Brain microvascular endothelial cell (primary cell): ENCODE measurements around the gene NOTCH3.

Source experiments
- DNase-seq: peaks from one replicate; pipeline ENCODE4 v3.0.0-alpha.2; 2020
- H3K27ac ChIP-seq: fragments of 250-450 bp; sonication (Bioruptor Pico); 2 replicates; pipeline ENCODE4 v1.5.1; 2020; ENCODE audit warnings: mild to moderate bottlenecking, moderate library complexity
- H3K27me3 ChIP-seq: fragments of 250-450 bp; sonication (Bioruptor Pico); replicated peaks from 2 replicates; pipeline ENCODE4 v1.5.1; 2020; ENCODE audit warnings: mild to moderate bottlenecking
- H3K36me3 ChIP-seq: fragments of 250-450 bp; sonication (Bioruptor Pico); replicated peaks from 2 replicates; pipeline ENCODE4 v1.5.1; 2020; ENCODE audit warnings: mild to moderate bottlenecking
- H3K4me3 ChIP-seq: 2 replicates; pipeline ENCODE4 v1.5.1; 2011; ENCODE audit warnings: low read depth, mild to moderate bottlenecking, control low read depth, low read length, moderate library complexity
- in situ Hi-C: cut with HindIII; loops from 2 replicates; pipeline ENCODE4 v1.10.0; 2017; ENCODE audit warnings: low sequenced_read_pairs, low pct_ligation_motif_present
- TF ChIP-seq, protein P1 (sequence below): IDR thresholded peaks from 2 replicates; pipeline ENCODE4 v1.5.1; 2011; ENCODE audit warnings: low read depth, mild to moderate bottlenecking, moderate library complexity, low read length, control low read depth, inconsistent platforms; ENCODE audit errors: missing control alignments

NOTCH3 gene

DNA sequence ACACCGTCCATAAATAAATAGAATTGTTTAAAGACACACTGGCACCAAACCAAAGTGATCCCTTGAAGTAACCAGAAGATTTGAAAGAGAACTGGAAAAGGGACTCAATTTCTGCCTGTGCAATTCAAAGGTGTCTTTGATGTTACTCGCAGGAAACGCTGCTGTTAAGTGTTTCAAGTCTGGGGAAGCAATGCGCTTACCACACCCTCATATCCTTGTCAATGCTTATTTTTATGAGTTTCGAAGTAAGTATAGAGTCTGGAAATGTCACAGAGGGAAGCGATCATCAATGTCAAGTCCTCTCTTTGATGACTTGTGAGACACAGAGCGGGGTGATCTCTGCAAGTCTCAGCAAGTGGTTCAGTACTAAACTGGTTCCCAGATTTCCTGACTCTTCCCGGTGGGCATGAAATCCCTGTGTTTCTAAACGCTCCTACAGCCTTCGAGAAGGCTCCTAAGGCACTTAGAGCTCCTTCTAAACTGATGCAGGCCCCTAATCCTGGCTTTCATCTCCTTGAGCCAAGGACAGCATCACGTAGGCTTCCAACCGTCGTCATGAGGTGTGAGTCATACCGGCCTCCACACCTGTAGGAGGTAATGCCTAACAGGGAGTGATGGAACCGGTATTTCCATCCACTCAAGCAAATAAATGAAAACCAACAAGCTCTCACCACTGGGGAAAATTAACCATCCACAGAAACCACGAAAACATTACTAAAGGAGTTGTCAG lies 70.8 kb downstream of the NOTCH3 start:
- Histone ChIP-seq H3K4me3 (no peak overlapping the region), H3K36me3 (no peaks in the 10 kb centered on the region), H3K27ac (no peak overlapping the region), H3K27me3 (no peaks in the 10 kb centered on the region)
- TF ChIP-seq, protein P1, sequence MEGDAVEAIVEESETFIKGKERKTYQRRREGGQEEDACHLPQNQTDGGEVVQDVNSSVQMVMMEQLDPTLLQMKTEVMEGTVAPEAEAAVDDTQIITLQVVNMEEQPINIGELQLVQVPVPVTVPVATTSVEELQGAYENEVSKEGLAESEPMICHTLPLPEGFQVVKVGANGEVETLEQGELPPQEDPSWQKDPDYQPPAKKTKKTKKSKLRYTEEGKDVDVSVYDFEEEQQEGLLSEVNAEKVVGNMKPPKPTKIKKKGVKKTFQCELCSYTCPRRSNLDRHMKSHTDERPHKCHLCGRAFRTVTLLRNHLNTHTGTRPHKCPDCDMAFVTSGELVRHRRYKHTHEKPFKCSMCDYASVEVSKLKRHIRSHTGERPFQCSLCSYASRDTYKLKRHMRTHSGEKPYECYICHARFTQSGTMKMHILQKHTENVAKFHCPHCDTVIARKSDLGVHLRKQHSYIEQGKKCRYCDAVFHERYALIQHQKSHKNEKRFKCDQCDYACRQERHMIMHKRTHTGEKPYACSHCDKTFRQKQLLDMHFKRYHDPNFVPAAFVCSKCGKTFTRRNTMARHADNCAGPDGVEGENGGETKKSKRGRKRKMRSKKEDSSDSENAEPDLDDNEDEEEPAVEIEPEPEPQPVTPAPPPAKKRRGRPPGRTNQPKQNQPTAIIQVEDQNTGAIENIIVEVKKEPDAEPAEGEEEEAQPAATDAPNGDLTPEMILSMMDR: no peak
- in situ Hi-C loops: no loop called here
- no peak for DNase-seq

DNA sequence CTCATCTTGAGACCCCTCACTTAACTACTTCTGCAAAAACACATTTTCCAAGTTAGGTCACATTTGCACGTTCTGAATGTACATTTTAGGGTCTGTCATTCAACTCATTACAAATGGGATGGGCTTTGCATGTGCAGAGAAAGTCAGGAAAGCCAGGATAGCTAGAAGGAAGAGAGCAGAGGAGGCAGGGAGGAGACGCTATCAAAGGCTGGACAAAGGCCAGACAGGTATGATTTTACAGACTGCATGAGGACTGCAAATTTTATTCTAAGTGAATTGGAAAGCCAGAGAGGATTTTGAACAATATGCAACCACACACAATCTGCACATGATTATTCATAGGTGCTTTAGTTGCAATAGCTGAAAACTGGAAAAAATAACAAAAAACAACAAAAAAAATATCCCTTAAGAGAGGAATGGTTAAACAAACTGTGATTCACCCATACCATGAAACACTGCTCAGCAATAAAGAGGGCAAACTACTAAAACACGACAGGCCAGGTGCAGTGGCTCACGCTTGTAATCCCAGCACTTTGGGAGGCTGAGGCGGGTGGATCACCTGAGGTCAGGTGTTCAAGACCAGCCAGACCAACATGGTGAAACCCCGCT lies 72.5 kb downstream of the NOTCH3 start:
- no peak for DNase-seq
- Histone ChIP-seq H3K4me3 (no peak overlapping the region), H3K27ac (no peak overlapping the region), H3K36me3 (no peaks in the 10 kb centered on the region), H3K27me3 (no peaks in the 10 kb centered on the region)
- in situ Hi-C loops: no loop called here
- TF ChIP-seq, protein P1: no peak

DNA sequence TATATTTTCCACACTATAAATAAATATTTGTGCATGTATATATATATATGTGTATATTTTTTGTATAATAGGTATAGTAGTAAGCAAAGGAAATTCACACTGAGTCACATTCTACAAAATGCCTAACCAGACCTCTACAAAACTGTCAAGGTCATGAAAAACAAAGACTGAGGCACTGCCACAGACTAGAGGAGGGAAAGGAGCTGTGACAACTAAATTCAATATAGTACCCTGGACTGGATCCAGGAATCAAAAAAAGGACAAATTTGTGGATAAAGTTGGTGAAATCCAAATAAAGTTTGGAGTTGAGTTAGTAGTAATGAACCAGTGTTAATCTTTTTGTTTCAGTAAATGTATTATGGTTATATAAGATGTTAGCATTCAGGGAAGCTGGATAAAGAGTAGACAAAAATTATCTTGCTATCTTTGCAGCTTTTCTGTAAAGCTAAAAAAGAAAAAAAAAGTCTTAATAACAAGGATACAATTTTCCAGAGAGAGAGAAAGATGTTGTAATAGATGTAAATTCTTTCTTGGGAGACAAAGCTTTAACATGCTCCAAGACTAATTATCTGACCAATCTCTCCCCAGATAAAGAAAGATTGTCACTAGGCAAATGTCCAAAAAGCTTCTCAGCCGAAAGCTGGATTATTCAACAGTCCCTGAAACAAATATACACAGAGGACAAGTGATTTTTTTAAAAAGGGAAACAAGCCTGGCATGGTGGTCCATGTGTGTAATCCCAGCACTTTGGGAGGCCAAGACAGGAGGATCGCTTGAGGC lies 74.5 kb downstream of the NOTCH3 start:
- Histone ChIP-seq H3K4me3 (peak overlapping the region; percentile 32), H3K27me3 (no peaks in the 10 kb centered on the region), H3K36me3 (peaks cover 4% of the 10 kb centered on the region), H3K27ac (no peak overlapping the region)
- no peak for DNase-seq
- in situ Hi-C loops: no loop called here
- TF ChIP-seq, protein P1: no peak

DNA sequence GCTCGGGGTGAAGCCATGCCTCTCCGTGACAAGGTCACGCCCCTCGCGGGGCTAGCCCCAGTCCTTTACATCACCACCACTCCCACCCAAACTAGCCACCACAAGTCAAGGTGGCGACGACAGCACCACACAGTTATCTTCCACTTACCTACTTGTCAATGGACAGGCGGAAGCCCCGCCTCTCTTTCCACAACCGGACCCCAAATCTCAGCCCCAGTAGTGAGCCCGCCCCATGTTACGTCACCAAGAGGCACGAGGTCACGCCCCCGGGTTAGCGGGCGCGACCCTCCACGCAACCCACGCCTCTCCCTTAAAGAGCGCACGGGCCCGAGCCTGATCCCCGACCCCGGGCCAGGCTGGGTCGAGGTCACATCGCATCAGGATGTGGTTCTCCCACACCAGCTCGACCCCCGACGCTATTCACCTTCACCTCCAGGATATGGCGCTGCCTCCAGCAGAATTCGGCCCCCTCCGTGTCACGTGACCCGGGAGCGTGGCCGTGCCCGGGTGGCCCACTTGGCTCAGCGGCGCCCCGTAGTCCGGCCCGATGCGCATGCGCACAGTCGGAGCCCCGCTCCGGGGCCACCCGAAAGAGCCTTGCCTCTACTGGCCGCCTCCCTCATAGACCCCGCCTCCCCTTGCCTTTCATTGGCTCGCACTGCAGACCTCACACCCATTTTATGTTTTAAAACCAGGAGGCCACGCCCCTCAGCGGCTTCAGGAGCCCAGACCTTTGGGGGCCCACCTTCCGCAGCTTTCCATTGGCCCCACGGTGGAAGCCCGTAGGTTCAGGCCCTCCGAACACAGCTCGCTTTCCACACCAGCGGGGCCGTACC lies 75.3 kb downstream of the NOTCH3 start:
- peak overlapping the region; percentile 40 for H3K27ac ChIP-seq
- H3K4me3 ChIP-seq: peak overlapping the region; percentile 86
- peaks cover 4% of the 10 kb centered on the region for H3K36me3 ChIP-seq
- no peaks in the 10 kb centered on the region for H3K27me3 ChIP-seq
- peak; percentile 98 for DNase-seq
- in situ Hi-C loops: no loop called here
- TF ChIP-seq, protein P1: no peak

DNA sequence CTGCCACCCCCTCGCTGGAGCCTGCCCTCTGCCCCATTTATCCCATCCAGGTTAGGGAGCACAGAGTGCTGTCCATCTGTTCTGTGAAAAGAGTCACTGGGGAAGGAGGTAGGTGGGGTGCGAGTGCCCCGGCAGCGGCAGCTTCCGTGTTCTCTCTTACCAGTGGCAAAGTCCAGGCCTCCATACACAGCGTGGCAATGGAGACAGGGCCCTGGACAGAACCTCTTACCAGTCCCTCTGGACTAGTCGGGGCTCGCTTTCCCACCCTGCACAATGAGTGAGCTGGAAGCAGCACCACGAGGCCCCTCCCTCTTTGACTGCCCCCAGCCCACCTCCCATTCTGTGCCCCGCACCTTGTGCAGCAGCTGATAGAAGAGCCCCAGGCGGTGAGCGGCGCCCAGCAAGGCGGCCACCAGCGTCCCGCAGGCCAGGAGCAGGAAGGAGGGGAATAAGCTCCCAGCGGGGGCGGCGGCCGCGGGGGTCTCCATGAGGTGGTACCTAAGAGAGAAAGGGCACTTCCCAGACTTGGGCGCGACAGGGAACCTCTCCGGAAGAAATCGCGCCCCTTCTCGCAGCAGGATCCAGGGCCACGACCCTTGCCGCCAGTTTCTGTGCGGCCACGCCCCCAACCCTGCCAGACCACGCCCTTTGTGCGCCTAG lies 76.1 kb downstream of the NOTCH3 start:
- H3K27ac ChIP-seq: no peak overlapping the region
- TF ChIP-seq, protein P1: no peak
- H3K27me3 ChIP-seq: no peaks in the 10 kb centered on the region
- in situ Hi-C loops: no loop called here
- H3K36me3 ChIP-seq: peaks cover 12% of the 10 kb centered on the region
- DNase-seq: no peak
- H3K4me3 ChIP-seq: peak overlapping the region; percentile 86
